ENCODE measurements around the gene ING2. TPM values are rescaled to one million over a fixed set of nuclear protein-coding genes. Genes with fewer than 3 reads are reported as not detected.
A peak's percentile ranks its signal among the peaks of the same experiment; 100 is the strongest.

The ING2 gene
- total RNA-seq, 1 donor from 2014 or later = 8.7 TPM

GRCh38 chr4:183504064-183504929 lies 561 bp upstream of the ING2 start:
- DNase-seq (peak; percentile 100), ATAC-seq (peak; percentile 95)
- Histone ChIP-seq H3K9me3 (no peaks in the 10 kb centered on the region), H3K27me3 (no peaks in the 10 kb centered on the region), H3K4me1 (peaks cover 31% of the 10 kb centered on the region), H3K4me3 (peak overlapping the region; percentile 100), H3K27ac (peak overlapping the region; percentile 99), H3K36me3 (no peaks in the 10 kb centered on the region)
- intact Hi-C loops (cut with DNase I) = no loop called here
- TF ChIP-seq CTCF (IDR thresholded peaks at IDR 0.05) = peak; percentile 34

DNA sequence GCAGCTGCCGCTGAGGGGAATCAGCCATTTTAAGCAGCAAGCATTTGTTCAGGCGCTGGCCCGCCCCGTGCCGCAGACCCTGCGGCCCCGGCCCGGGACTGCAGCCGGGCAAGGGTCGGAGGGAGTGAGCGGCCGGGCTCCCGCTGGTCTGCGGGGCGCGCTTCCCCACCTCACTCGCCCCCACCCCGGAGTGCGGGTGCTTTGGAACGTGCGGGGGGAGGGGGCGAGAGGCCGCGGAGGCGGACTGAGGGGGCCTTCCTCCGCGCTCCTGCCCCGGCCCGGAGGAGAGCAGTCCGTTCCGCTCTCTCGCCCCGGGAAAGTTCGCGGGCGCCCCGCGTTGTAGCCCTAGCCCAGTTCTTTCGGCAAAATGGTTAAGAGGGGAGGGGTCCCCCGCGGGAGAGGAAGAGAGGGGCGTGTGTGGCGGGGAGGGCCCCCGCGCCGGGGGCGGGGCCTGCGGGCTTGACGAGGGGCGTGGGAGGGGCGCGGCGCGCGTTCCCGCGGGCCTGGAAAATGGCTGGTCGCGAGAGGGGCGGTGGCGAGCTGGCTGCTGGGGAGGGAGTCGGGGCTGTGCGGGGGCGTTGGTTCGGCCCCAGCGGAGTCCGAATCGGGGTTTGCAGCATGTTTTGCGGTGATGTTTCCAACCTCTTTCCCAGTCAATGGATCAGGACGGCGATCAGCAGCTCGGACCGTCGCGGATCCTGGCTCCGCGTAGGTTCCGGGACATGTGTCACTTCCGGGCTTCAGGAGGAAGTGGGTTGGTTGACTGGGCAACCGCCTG lies 942 bp downstream of the ING2 start:
- H3K9me3 ChIP-seq = no peaks in the 10 kb centered on the region
- H3K4me3 ChIP-seq = peak overlapping the region; percentile 100
- H3K27me3 ChIP-seq = no peaks in the 10 kb centered on the region
- peaks cover 31% of the 10 kb centered on the region for H3K4me1 ChIP-seq
- peak; percentile 4 for TF ChIP-seq CTCF (IDR thresholded peaks at IDR 0.05)
- ATAC-seq (peak; percentile 67), DNase-seq (peak; percentile 94)
- peaks cover 5% of the 10 kb centered on the region for H3K36me3 ChIP-seq
- intact Hi-C loops (cut with DNase I) = no loop called here
- H3K27ac ChIP-seq = peak overlapping the region; percentile 99

DNA sequence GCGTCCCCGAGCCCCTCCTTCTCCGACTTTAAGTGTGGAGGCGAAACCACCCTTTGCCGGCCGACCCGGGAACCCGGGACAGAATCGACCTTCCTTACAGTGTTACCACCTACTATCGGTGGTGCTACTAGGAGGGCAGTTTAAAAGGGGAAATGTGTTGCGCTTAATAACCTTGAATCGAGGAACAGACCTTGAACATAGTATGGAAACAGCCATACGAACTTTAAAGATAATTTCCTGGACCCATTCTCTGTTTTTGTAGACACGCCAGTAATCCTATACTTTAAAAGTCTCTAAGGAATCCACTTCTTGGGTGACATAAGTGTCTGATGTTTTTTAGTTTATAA lies 1.5 kb downstream of the ING2 start:
- peaks cover 31% of the 10 kb centered on the region for H3K4me1 ChIP-seq
- peaks cover 9% of the 10 kb centered on the region for H3K36me3 ChIP-seq
- H3K27ac ChIP-seq = peak overlapping the region; percentile 99
- DNase-seq = no peak
- TF ChIP-seq CTCF (IDR thresholded peaks at IDR 0.05) = no peak
- no peaks in the 10 kb centered on the region for H3K9me3 ChIP-seq
- no peaks in the 10 kb centered on the region for H3K27me3 ChIP-seq
- H3K4me3 ChIP-seq = peak overlapping the region; percentile 100
- intact Hi-C loops (cut with DNase I) = no loop called here
- ATAC-seq = no peak

DNA sequence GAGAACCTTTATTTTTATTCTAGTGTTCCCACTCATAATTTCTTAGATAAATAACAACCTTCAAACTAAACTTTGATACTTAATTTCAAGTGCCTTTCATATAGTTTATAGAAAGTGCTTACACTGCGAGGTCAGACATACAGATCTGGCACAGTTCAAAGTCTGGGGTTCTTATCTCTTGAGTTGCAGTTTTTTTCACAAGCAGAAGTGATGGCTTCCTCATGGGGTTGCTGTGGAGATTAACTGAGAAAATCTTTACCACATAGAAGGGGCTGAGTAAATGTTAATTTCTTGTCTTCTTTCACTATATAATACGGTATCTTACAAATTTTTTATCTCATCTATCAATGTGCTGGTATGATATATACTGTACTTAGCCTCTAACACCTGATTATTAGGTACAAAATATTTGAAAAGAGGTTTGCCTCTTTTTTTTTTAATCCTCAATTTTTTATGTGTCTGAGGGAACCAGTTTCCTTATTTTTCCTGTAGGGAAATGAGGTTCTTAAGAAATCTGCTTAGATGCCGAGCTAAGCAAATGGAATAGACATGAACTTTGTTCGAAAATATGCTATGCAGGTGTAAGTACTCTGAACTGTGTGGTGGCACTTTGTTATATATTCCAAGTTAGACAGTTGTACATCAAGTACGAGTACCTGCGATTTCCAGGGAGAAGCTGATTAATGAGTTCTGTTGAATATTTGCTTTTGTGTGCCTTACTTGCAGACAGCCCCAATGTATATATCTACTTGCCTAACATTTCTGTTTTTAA lies 3.3 kb downstream of the ING2 start:
- H3K27ac ChIP-seq = no peak overlapping the region
- intact Hi-C loops (cut with DNase I) = no loop called here
- no peak overlapping the region for H3K4me3 ChIP-seq
- DNase-seq = no peak
- TF ChIP-seq CTCF (IDR thresholded peaks at IDR 0.05) = no peak
- peaks cover 27% of the 10 kb centered on the region for H3K4me1 ChIP-seq
- ATAC-seq = no peak
- peaks cover 9% of the 10 kb centered on the region for H3K36me3 ChIP-seq
- no peaks in the 10 kb centered on the region for H3K27me3 ChIP-seq
- H3K9me3 ChIP-seq = no peaks in the 10 kb centered on the region

- Histone ChIP-seq H3K27ac (no peak overlapping the region), H3K4me1 (peaks cover 23% of the 10 kb centered on the region), H3K4me3 (no peak overlapping the region), H3K27me3 (no peaks in the 10 kb centered on the region), H3K9me3 (no peaks in the 10 kb centered on the region), H3K36me3 (peaks cover 9% of the 10 kb centered on the region)
- intact Hi-C loops (cut with DNase I) = no loop called here
- no peak for ATAC-seq
- TF ChIP-seq CTCF (IDR thresholded peaks at IDR 0.05) = no peak
- DNase-seq = no peak
These were observed 4.0 kb downstream of the ING2 start for GRCh38 chr4:183508697-183509335.
